Trophoblast cell (in vitro differentiated cells and primary cell): Measurements from ENCODE around the gene CIITA.
A peak's percentile ranks its signal among the peaks of the same experiment; 100 is the strongest.

Experiments
- DNase-seq, 2 donors: peaks; one replicate each; pipeline ENCODE4 v3.0.0-alpha.2; 2016
- H2AFZ ChIP-seq: 2 replicates; pipeline ENCODE4 v1.6.1; 2013; ENCODE audit warnings: low read length, moderate library complexity, mild to moderate bottlenecking; ENCODE audit not compliant: insufficient read depth, poor library complexity
- H2AK5ac ChIP-seq: 2 replicates; pipeline ENCODE4 v1.6.1; 2013; ENCODE audit warnings: mild to moderate bottlenecking, low read length
- H2BK120ac ChIP-seq: 2 replicates; pipeline ENCODE4 v1.6.1; 2013; ENCODE audit warnings: low read length, mild to moderate bottlenecking, moderate library complexity; ENCODE audit not compliant: insufficient read depth, poor library complexity
- H2BK12ac ChIP-seq: 2 replicates; pipeline ENCODE4 v1.6.1; 2013; ENCODE audit warnings: mild to moderate bottlenecking, low read length, moderate library complexity
- H2BK5ac ChIP-seq: 2 replicates; pipeline ENCODE4 v1.6.1; 2013; ENCODE audit warnings: low read length, low read depth, moderate library complexity, mild to moderate bottlenecking; ENCODE audit not compliant: poor library complexity
- H3K14ac ChIP-seq: 2 replicates; pipeline ENCODE4 v1.6.1; 2013; ENCODE audit warnings: mild to moderate bottlenecking, low read length
- H3K18ac ChIP-seq: 2 replicates; pipeline ENCODE4 v1.6.1; 2013; ENCODE audit warnings: mild to moderate bottlenecking, low read length
- H3K23ac ChIP-seq: 2 replicates; pipeline ENCODE4 v1.6.1; 2013; ENCODE audit warnings: low read length
- H3K27ac ChIP-seq: 2 replicates; pipeline ENCODE4 v1.5.1; 2013; ENCODE audit warnings: low read depth, mild to moderate bottlenecking, inconsistent platforms, low read length, moderate library complexity
- H3K27me3 ChIP-seq: 2 replicates; pipeline ENCODE4 v1.6.1; 2013; ENCODE audit warnings: inconsistent platforms, mild to moderate bottlenecking, low read length, moderate library complexity; ENCODE audit not compliant: insufficient read depth
- H3K36me3 ChIP-seq, 2 experiments: 1 replicate in 1 of 2; 2 replicates in 1 of 2; pipeline ENCODE4 v1.6.1; 2013; ENCODE audit warnings: low read length in 2 of 2, mild to moderate bottlenecking in 2 of 2, moderate library complexity in 1 of 2; ENCODE audit not compliant: insufficient read depth in 2 of 2, control insufficient read depth in 1 of 2
- H3K4ac ChIP-seq: 2 replicates; pipeline ENCODE4 v1.6.1; 2013; ENCODE audit warnings: low read depth, mild to moderate bottlenecking, low read length, moderate library complexity
- H3K4me1 ChIP-seq, 2 experiments: 1 replicate in 1 of 2; 2 replicates in 1 of 2; pipeline ENCODE4 v1.6.1; 2013; ENCODE audit warnings: low read length in 2 of 2, mild to moderate bottlenecking in 2 of 2, moderate library complexity in 1 of 2; ENCODE audit not compliant: insufficient read depth in 2 of 2, control insufficient read depth in 1 of 2
- H3K4me2 ChIP-seq: 2 replicates; pipeline ENCODE4 v1.6.1; 2013; ENCODE audit warnings: inconsistent platforms, mild to moderate bottlenecking, low read length, moderate library complexity
- H3K4me3 ChIP-seq: 2 replicates; pipeline ENCODE4 v1.5.1; 2013; ENCODE audit warnings: mild to moderate bottlenecking, low read depth, low read length, inconsistent platforms
- H3K79me1 ChIP-seq: one replicate; pipeline ENCODE4 v1.6.1; 2013; ENCODE audit warnings: low read length
- H3K79me2 ChIP-seq: 2 replicates; pipeline ENCODE4 v1.6.1; 2013; ENCODE audit warnings: low read length, mild to moderate bottlenecking; ENCODE audit not compliant: control insufficient read depth, insufficient read depth, poor library complexity
- H3K9ac ChIP-seq: 2 replicates; pipeline ENCODE4 v1.6.1; 2013; ENCODE audit warnings: mild to moderate bottlenecking, low read length
- H3K9me3 ChIP-seq: 2 replicates; pipeline ENCODE4 v1.6.1; 2013; ENCODE audit warnings: low read depth, mild to moderate bottlenecking, control low read depth, inconsistent platforms, low read length; ENCODE audit not compliant: insufficient read depth
- H4K12ac ChIP-seq: 2 replicates; pipeline ENCODE4 v1.6.1; 2013; ENCODE audit warnings: low read depth, mild to moderate bottlenecking, low read length, moderate library complexity
- H4K8ac ChIP-seq: 2 replicates; pipeline ENCODE4 v1.6.1; 2013; ENCODE audit warnings: low read depth, mild to moderate bottlenecking, low read length, moderate library complexity
- H4K91ac ChIP-seq: one replicate; pipeline ENCODE4 v1.6.1; 2013; ENCODE audit warnings: low read depth, mild to moderate bottlenecking, low read length, moderate library complexity
- WGBS: extraction: QIAGEN DNeasy Blood & Tissue Kit; methylation state at CpG from one replicate; pipeline ENCODE4 v1.1.7; 2013; ENCODE audit warnings: missing lambda C conversion rate; ENCODE audit not compliant: insufficient read length, insufficient coverage; ENCODE audit errors: extremely low coverage; 5-methylcytosine and 5-hydroxymethylcytosine counted together

CIITA gene

DNA sequence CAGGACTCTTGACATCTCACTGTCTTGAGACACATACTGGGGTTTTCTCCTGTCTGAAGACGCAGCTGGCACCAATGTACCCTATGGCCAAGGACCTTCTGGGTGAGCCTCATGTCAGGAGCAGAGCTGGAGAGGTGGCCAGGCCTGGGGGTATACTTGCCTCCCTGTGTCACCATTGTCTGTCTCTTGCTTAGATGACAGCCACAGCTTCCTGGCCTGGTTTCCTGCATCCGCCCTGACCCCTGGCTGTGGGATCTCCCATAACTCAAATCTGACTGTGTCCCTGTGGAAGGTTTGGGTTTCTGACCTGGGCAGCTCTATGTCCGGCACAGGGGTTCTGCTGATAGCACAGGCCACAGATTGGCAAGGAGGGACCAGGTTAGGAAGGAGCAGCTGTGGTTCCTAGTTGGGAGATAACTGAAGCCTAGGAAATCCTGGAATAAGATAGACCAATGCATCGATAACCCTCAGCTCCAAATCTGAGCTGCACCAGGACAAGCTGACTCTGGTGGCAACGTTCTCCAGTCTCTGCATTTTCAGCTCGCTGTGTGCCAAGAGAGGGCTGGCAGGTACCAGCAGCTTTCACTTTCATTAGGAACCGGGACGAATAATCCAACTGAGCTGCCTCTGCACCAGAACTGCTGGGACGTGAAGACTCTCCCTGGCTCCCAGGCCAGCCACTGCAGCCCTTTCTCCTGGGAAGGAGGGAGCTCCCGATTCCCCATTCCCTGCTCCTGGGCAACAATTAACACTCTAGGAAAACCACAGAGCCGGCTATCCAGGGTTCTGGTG is 60.3 kb downstream of the CIITA start:
- no peaks in the 10 kb centered on the region for H3K27me3 ChIP-seq
- no peak overlapping the region for H3K4ac ChIP-seq
- H3K4me2 ChIP-seq = no peak overlapping the region
- H3K4me1 ChIP-seq = peaks cover 30 to 52% of the 10 kb centered on the region in 2 experiments
- H3K27ac ChIP-seq = no peak overlapping the region
- H3K36me3 ChIP-seq = peaks cover 7 to 11% of the 10 kb centered on the region in 2 experiments
- H4K91ac ChIP-seq = no peak overlapping the region
- no peak overlapping the region for H2AFZ ChIP-seq
- no peak overlapping the region for H4K8ac ChIP-seq
- no peak overlapping the region for H2BK12ac ChIP-seq
- H3K4me3 ChIP-seq = no peak overlapping the region
- H3K18ac ChIP-seq = no peak overlapping the region
- no peak overlapping the region for H3K9ac ChIP-seq
- H3K14ac ChIP-seq = no peak overlapping the region
- no peak overlapping the region for H2AK5ac ChIP-seq
- no peak overlapping the region for H4K12ac ChIP-seq
- peak overlapping the region; percentile 49 for H3K23ac ChIP-seq
- H2BK120ac ChIP-seq = no peak overlapping the region
- H3K79me2 ChIP-seq = peaks cover 14% of the 10 kb centered on the region
- H2BK5ac ChIP-seq = no peak overlapping the region
- H3K79me1 ChIP-seq = peaks cover 12% of the 10 kb centered on the region
- no CpG with 5 or more reads among the region's 11 CpGs for WGBS
- H3K9me3 ChIP-seq = peaks cover 2% of the 10 kb centered on the region
- no peak for DNase-seq

DNA sequence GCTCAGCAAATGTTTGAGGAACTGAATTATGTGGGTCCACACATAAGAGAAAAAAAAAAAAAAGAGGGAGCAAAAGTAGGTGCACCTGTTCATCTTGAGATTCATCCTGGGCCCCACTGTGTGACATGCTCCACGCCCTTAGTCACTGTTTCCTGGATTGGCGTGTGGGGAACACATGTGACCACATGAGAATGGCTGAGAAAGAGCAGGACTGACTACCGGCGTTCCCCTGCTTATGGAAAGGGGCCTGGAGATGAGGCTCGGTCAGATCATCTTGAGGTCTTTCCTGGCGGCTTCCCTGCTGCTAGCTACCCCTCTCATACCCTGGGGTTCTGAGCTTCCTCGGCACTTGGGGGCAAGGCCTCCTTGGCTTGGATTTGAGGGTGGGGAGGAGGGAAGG is 61.3 kb downstream of the CIITA start:
- DNase-seq = no peak
- no peak overlapping the region for H3K27ac ChIP-seq
- H2BK120ac ChIP-seq = no peak overlapping the region
- WGBS = no CpG with 5 or more reads among the region's 7 CpGs
- H3K4me1 ChIP-seq = peaks cover 25 to 45% of the 10 kb centered on the region in 2 experiments
- no peak overlapping the region for H3K18ac ChIP-seq
- no peak overlapping the region for H3K4me3 ChIP-seq
- H3K36me3 ChIP-seq = peaks cover 6 to 11% of the 10 kb centered on the region in 2 experiments
- no peak overlapping the region for H3K9ac ChIP-seq
- no peak overlapping the region for H2AK5ac ChIP-seq
- peak overlapping the region; percentile 17 for H3K4ac ChIP-seq
- no peak overlapping the region for H4K91ac ChIP-seq
- H2BK12ac ChIP-seq = no peak overlapping the region
- H2AFZ ChIP-seq = no peak overlapping the region
- no peak overlapping the region for H3K23ac ChIP-seq
- no peak overlapping the region for H4K12ac ChIP-seq
- H3K4me2 ChIP-seq = no peak overlapping the region
- H4K8ac ChIP-seq = no peak overlapping the region
- H3K79me2 ChIP-seq = peaks cover 14% of the 10 kb centered on the region
- H3K14ac ChIP-seq = no peak overlapping the region
- peaks cover 1% of the 10 kb centered on the region for H3K9me3 ChIP-seq
- H3K27me3 ChIP-seq = no peaks in the 10 kb centered on the region
- peaks cover 11% of the 10 kb centered on the region for H3K79me1 ChIP-seq
- H2BK5ac ChIP-seq = no peak overlapping the region

GRCh38 chr16:10938796-10939648 is 62.0 kb downstream of the CIITA start:
- H2AK5ac ChIP-seq = no peak overlapping the region
- no peak overlapping the region for H2BK12ac ChIP-seq
- peaks cover 14% of the 10 kb centered on the region for H3K79me2 ChIP-seq
- H4K8ac ChIP-seq = no peak overlapping the region
- no peak overlapping the region for H3K9ac ChIP-seq
- peaks cover 19 to 38% of the 10 kb centered on the region in 2 experiments for H3K4me1 ChIP-seq
- no peak overlapping the region for H2AFZ ChIP-seq
- peaks cover 7% of the 10 kb centered on the region for H3K79me1 ChIP-seq
- peaks cover 6 to 11% of the 10 kb centered on the region in 2 experiments for H3K36me3 ChIP-seq
- H3K4ac ChIP-seq = no peak overlapping the region
- H2BK5ac ChIP-seq = no peak overlapping the region
- no peak overlapping the region for H4K12ac ChIP-seq
- no peak overlapping the region for H2BK120ac ChIP-seq
- H3K27me3 ChIP-seq = no peaks in the 10 kb centered on the region
- no peak overlapping the region for H3K23ac ChIP-seq
- H3K14ac ChIP-seq = no peak overlapping the region
- H4K91ac ChIP-seq = no peak overlapping the region
- no peak overlapping the region for H3K27ac ChIP-seq
- no peaks in the 10 kb centered on the region for H3K9me3 ChIP-seq
- no peak overlapping the region for H3K18ac ChIP-seq
- DNase-seq = no peak
- no peak overlapping the region for H3K4me2 ChIP-seq
- no CpG with 5 or more reads among the region's 7 CpGs for WGBS
- no peak overlapping the region for H3K4me3 ChIP-seq

DNA sequence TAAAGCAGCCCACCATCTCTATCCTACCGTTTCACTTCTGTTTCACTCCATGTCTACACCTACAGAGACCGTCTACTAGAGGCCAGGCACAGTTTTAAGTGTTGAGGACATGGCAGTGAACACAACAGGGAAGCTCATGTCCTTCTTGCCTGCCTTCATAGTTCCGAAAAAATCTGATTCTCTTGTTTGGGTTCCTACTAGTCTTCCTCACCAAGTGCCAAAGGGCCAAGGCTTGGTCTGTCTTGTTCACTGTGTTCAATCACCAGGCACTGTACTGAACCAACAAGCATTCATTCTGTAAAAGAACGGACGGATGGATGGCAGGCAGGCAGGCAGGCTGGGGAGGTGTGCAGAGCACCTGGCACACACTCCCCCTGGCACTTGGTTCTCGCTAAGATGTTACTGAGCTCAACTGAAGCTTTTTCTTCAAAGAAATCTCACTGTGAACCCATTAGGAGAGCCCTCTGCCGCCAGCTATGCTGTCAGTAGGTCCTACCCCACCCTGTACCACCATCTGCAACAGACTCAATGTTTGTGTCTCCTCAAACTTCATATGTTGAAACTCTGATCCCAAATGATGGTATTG is 62.7 kb downstream of the CIITA start:
- Histone ChIP-seq H2BK5ac (no peak overlapping the region), H4K12ac (no peak overlapping the region), H3K4me1 (peaks cover 15 to 33% of the 10 kb centered on the region in 2 experiments), H2AK5ac (no peak overlapping the region), H3K36me3 (peaks cover 6 to 11% of the 10 kb centered on the region in 2 experiments), H3K27ac (no peak overlapping the region), H3K79me1 (peaks cover 7% of the 10 kb centered on the region), H2AFZ (no peak overlapping the region), H3K4me2 (peak overlapping the region; percentile 70), H4K8ac (no peak overlapping the region), H3K4me3 (no peak overlapping the region), H3K18ac (no peak overlapping the region), H3K4ac (no peak overlapping the region), H3K79me2 (peaks cover 17% of the 10 kb centered on the region), H2BK120ac (no peak overlapping the region), H3K23ac (no peak overlapping the region), H3K27me3 (no peaks in the 10 kb centered on the region), H3K14ac (no peak overlapping the region), H4K91ac (no peak overlapping the region), H2BK12ac (no peak overlapping the region), H3K9me3 (no peaks in the 10 kb centered on the region), H3K9ac (no peak overlapping the region)
- WGBS = no CpG with 5 or more reads among the region's 7 CpGs
- no peak for DNase-seq
